GM21825 (cell line): ENCODE results near the gene C19orf47.

Source experiments
- ATAC-seq: cut with Tn5 transposase; IDR thresholded peaks from one replicate; pipeline ENCODE4 v1.9.1; 2021; ENCODE audit warnings: mild to moderate bottlenecking, moderate library complexity; ENCODE audit not compliant: unreplicated experiment

C19orf47 gene

GRCh38 chr19:40321076-40321475, 27.1 kb downstream of the C19orf47 start:
- ATAC-seq: no peak

- no peak for ATAC-seq
Observed at GRCh38 chr19:40320558-40320935, 27.6 kb downstream of the C19orf47 start.

DNA sequence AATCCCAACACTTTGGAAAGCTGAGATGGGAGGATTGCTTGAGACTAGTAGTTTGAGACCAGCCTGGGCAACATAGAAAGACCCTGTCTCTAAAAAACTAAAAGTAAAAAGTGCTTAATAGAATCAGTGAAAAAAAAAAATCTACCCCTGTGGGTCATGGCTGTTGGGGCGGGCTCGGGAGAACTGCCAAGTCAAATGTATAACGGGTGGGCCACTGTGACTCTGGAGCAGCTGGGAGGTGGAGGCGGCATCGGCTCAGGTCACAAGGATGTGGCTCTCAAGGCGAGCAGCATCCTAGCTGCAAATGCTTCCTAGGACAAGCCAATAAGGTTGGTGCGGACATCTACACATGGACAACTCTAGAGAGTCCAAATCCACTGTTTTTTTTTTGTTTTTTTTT, 30.9 kb downstream of the C19orf47 start:
- ATAC-seq: no peak

DNA sequence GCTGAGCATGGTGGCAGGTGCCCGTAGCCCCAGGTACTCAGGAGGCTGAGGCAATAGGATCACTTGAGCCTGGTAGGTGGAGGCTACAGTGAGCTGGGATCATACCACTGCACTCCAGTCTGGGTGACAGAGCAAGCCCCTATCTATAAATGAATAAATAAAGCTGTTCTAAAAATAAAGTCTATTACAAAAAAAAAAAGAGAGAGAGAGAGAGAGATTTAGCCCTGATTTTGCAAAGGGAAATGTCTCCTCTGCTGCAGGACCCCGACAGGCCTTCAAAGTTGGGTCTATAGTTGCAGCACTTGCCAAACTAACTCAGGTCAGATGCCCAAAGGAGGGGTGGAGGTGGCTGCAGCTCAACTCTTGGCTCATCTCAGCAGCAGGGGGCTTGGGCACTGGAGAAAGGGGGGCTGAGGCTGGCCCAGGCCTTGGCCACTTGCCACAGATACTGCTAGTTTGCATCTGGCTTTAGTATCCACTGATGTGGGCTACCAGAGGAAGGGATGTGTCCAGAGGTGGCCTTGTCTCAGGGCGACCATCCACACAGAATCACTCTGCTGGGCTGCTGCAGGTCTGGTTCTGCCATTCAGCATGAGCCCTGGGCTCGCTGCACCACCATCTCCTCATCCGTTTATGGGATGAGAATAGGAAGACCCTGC, 32.3 kb downstream of the C19orf47 start:
- ATAC-seq: no peak

DNA sequence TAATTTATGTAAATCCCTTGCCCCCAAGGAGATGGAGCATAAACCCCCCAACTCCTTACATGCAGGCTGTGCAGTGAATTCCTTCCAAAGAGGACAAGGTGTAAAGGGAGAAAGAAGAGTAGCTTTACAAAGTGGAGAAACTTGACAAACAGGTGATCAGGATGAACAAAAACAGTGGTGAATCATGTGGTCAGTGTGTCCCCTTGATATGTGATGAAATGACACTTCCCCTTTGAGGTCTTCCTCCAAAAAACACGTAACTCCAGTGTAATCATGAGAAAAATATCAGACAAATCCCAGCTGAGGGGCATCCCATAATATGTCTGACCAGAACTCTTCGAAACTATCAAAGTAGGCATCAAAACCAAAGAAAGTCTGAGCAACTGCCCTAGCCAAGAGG, 33.5 kb downstream of the C19orf47 start:
- ATAC-seq: no peak

GRCh38 chr19:40313229-40313983, 34.8 kb downstream of the C19orf47 start:
- no peak for ATAC-seq

DNA sequence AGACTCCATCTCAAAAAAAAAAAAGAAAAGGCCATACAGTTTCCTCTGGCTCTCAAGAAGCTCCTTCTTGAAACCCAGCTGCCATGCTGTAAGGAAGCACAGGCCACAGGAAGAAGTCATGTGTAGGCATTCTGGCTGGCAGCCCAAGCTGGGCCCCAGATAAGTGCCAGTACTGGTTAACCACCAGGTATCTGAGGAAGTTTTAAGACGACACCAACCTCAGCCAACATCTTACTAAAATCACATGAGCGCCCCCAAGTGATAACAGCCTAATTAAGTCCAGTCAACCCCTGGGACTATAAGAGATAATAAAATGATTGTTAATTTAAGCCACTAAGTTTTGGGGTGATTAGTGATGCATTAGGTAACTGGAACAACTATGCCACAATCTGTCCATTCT, 35.7 kb downstream of the C19orf47 start:
- ATAC-seq: no peak

- ATAC-seq: no peak
Observed at GRCh38 chr19:40309666-40310065, 38.5 kb downstream of the C19orf47 start.

- no peak for ATAC-seq
Observed at GRCh38 chr19:40305403-40305802, 42.8 kb downstream of the C19orf47 start.

- no peak for ATAC-seq
Observed at GRCh38 chr19:40304306-40304705, 43.9 kb downstream of the C19orf47 start.

DNA sequence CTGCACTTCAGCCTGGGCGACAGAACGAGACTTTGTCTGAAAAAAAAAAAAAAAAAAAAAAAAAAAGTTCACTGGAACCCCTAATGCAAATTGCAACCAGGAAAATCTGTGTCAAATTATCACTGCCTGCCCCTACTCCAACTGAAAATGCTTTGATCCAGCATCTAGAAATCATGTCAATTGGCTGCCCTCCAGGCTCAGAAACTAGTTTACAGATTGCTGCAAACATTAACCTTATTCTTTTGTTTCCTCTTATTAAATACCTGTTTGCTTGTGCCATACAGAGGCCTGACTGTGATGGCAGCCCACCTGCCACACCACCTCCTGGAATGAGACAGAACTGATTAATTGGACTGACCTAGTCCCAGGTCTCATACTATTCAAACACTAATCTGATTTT, 44.4 kb downstream of the C19orf47 start:
- no peak for ATAC-seq

GRCh38 chr19:40302224-40303011, 45.8 kb downstream of the C19orf47 start:
- ATAC-seq: no peak

DNA sequence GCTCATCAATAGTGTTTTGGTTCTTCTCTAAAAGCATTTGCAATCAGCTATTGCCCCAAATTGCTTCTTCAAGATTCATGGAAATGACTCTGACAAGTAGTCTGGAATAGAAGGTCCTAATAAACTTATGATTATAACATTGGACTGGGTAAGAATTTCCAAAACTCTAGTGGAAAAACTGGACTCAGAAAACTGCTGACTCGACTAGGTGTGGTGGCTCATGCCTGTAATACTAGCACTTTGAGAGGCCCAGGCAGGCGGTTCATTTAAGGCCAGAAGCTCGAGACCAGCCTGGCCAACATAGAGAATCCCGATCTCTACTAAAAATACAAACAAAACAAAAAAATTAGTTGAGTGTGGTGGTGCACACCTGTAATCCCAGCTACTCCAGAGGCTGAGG, 47.5 kb downstream of the C19orf47 start:
- no peak for ATAC-seq

DNA sequence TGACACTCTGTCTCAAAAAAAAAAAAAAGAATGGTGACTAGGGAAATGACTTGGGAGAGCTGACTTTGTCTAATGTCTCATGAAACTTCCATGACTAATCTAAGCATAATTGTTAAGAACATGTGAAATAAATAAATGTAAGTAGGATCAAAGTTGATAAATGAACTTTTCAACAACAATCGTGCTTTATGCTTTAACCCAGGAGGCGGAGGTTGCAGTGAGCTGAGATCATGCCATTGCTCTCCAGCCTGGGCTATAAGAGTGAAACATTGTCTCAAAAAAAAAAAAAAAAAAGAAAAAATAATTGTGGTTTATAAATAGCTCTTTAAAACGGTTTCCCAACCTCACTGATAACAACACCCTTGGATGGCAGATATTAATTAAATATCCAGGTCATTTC, 50.2 kb downstream of the C19orf47 start:
- no peak for ATAC-seq

DNA sequence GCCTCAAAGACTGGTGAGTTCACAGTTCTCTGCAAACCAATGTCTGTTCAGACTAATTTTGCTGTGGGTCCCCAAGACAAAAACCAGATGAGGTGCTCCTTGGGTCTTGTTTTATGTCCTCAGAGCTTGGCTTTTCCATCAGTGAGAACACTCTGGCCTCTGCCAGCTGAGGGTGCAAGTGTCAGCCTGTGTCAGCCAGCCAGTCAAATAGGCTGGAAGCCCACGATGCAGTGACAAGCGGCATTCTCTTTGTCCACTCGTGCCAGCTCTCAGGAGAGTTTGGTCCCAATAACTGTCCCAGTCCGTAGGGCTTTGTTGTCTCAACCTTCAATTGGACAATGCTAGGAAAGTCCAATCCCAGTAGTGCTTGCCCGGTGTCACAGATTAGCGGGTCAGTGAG, 53.6 kb downstream of the C19orf47 start:
- no peak for ATAC-seq

GRCh38 chr19:40286971-40287421, 61.2 kb downstream of the C19orf47 start:
- ATAC-seq: no peak

DNA sequence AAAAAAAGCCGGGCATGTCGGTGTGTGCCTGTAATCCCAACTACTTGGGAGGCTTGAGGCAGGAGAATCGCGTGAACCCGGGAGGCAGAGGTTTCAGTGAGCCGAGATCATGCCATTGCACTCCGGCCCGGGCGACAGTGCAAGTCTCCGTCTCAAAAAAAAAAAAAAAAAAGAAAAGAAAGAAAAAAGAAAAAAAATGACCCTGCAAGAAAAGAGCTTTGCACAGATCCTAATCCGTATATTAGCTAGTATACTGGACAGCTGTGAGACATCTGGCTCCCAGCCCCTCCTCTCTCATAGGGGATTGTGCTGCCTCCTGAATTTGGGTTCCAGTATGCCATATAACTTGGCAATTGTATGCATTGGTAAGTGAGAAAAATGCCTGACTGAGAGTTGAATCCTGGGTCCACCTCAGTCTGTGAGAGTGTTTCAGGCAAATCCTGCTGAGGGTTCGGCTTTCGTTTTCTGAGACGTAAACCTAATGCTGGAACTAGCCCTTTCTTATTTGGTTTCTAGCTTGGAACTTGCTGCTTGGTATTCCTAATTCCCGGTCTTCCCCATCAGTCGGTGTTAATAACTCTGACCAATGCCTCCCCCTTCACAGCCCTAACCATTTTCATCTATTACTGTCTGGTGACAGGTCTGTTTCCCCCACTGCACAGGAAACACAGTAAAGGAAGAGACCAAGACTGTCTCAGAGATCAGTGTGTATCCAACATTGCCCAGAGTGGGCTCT, 61.8 kb downstream of the C19orf47 start:
- ATAC-seq: no peak

- peak; percentile 70 for ATAC-seq
Observed at GRCh38 chr19:40285353-40286234, 62.6 kb downstream of the C19orf47 start.

DNA sequence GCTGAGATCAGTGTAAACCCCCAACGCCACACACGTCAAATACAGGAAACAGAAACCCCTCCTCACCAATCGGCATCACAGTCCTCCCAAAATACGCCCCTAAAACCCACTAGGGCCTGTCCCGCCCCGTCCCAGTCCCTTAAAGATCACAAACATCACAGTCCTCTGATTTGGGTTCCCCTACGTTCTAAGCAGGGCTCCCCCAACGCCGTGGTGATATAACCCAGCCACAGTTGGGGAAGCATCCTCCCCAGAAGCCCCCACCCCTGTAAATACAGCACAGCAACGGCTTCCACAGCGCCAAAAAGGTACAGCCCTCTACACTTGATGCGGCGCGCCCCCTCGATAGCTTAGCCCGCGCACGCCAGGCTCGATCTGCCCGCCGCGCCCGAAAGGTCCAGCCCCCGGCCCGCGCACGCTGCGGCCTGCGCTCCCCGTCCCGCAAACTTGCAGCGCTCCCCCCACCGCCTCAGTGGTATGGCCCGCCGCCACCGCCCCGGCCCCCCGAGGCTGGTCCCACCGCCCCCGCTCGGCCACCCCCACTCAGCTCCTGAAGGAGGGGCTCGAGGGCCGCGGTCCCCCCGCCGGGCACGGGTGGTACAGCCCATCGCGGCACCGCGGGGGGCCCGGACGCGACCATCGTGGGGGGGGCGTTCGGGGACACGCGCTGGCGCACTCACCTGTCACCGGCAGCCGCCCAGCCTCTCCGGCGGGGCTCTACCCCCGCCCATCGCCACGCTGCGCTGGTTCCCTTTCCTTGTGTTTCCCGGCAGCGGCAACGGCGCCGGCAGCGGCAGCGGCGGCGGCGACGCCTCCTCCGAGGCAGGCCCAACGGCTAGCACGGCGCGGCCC, 63.5 kb downstream of the C19orf47 start, which contains the start of gene AKT2:
TSS of gene AKT2 (minus strand) at position 845 of the 852 bp plus-strand sequence. CDS start 20,078 bp downstream, outside the sequence.
- ATAC-seq: peak; percentile 22
